Tibial nerve (tissue), 4 donors: ENCODE measurements around the gene MEI4.

ENCODE experiments used
- CTCF ChIP-seq, 5 experiments: fragments of 200-600 bp in 3 of 5; fragments of 450-650 bp in 2 of 5; sonication (generic) in 3 of 5; IDR thresholded peaks; one replicate each; pipeline ENCODE4 v1.5.1; 2016 to 2019; ENCODE audit warnings: antibody characterized with exemption in 5 of 5, mild to moderate bottlenecking in 3 of 5, moderate library complexity in 2 of 5
- EP300 ChIP-seq, 2 donors: sonication (generic); formaldehyde crosslinking; IDR thresholded peaks; one replicate each; pipeline ENCODE4 v1.6.1; 2017; ENCODE audit warnings: antibody characterized with exemption in 2 of 2, mild to moderate bottlenecking in 1 of 2
- POLR2A ChIP-seq, 2 donors: fragments of 450-650 bp; IDR thresholded peaks; one replicate each; pipeline ENCODE4 v1.6.1; 2017; ENCODE audit warnings: antibody characterized with exemption in 2 of 2, mild to moderate bottlenecking in 2 of 2, moderate library complexity in 2 of 2

GRCh38 chr6:77619114-77619513 is 33.7 kb upstream of the MEI4 start:
- no peak for TF ChIP-seq CTCF (IDR thresholded peaks at IDR 0.05)
- no peak for TF ChIP-seq POLR2A (IDR thresholded peaks at IDR 0.05)
- no peak for TF ChIP-seq EP300 (IDR thresholded peaks at IDR 0.05)
